CD4-positive, alpha-beta T cell treated with Interleukin-4 for 1 hour (primary cell): ENCODE measurements around the gene TGFBR3L.

Experiments
- DNase-seq, 2 donors: peaks; one replicate each; pipeline ENCODE4 v3.0.0-alpha.2; 2020 to 2022

Gene TGFBR3L

GRCh38 chr19:7963566-7963965 lies 48.9 kb downstream of the TGFBR3L start:
- no peak for DNase-seq

DNA sequence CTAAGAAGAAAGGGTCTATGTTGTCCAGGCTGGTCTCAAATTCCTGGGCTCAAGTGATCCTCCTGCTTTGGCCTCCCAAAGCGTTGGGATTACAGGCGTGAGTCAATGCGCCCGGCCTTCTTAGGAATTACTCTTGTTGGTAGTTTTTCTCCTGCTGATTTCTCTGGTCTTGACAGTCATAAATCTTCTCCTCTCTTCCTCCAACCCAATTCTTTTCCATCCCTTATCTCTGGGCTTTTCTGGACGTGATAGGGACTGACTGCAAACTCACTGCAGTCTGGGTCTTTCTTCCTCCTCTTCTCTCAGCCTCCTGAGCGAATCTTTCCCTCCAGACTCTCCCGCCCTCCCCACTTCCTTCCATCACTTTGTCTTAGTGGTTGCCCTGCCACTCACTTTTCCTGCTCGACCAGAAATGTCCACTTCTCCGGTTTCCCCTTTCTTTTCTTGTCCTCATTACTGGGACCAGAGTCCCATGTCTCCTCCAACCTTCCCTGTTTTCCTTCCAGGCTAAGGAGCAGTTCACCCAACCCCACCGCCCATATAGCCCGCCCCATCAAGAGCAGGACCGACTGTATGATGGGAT lies 50.7 kb downstream of the TGFBR3L start:
- no peak for DNase-seq

DNA sequence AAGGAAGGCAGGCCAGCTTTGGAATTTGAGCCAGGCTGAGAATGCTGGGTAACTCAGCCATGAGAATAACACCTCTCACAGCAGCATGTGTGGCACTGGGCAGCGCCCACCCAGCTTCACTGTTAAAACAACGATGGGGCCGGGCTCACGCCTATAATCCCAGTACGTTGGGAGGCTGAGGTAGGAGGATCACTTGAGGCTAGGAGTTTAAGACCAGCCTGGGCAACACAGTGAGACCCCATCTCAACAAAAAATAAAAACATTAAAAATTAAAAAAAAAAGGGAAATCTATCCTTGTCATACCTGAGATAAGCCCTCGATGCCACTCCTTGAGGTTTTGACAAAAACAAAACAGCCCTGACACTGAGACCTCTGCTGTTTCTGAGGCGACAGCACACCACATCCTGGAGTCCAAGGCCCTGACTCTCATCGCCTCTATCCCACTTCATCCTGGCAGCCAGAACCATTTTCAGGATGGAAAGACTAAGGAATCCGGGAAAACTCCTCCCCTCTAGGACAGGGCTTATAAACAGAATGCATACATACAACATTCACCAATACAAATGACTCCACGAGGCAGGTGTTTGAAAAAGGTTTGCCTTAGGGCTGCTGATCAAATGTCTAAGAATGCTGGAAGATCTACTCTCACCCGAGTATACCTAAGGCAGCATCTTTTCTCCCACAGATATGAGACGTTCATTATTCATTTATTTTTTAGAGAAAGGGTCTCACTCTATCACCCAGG lies 51.5 kb downstream of the TGFBR3L start:
- DNase-seq = no peak

DNA sequence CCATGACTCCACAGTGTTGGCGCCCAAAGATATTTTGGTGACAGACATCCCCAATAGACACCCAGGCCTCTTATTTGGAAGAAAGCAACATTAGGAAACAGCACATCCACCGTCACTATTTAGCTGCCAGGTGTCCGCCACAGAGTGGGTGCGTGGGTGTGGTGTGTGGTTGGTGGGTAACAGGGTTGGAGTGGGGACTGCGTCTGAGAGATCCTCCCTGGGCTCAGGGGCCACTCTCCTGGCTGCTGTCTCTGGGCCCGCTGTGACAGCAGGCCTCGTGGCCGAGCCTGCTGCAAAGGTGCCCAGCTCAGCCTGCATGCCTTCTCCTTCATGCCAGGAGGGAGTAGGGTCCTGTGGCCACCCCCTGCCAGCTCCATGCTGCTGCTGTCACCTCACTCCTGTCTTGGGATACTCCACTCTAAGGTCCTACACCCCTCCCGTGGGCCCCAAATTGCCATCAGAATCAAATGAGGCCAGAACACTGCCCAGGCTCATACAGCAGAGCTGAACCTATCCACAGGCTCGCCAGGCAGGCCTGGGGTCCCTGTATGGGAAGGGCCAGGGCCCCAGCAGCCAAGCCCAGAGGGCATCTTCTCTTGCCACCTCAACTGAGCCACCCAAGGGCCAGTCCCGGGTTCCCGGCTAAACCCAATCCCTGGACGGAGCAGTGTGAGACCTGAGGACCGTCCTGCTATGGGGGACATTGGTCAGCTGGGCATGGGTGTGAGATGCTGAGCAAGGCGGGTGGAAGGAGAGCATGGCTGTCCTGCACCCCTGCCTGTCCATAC lies 53.6 kb downstream of the TGFBR3L start:
- no peak for DNase-seq
